HG02759 (cell line): ENCODE measurements around the gene ETS2.
"Not testable (repeated sequence)": the region's sequence is repeated elsewhere in the genome, so short reads cannot be mapped to it uniquely, and the experiment has no call there.

Source experiments
- ATAC-seq: cut with Tn5 transposase; IDR thresholded peaks from one replicate; pipeline ENCODE4 v1.9.1; 2021; ENCODE audit warnings: mild to moderate bottlenecking, moderate library complexity; ENCODE audit not compliant: unreplicated experiment

Gene ETS2

DNA sequence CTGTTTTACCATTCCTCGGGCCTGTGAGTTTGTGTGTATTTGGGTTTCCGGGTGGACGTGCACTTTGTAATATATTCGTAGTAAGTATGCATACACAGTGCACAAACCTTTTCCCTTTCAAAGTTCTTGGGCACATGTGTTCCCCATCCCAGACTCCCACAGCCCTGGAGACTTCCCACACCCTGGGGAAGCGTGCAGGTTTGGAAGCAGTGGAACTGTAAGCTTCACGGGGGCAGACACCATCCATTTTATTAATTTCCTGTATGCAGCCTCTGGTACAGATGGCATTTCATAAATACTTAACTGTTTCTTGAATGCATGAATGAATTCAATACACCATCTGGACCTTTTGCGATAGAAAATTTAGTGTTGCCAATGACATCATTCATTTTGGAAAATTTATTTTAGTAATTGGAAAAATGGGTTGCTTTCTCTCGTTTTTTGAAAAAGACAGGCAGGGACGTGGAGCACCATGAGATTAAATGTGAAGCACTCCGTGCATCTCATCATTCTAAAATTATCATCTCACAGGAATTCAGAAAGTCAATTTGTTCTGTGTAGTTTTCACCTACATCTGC, 10.8 kb downstream of the ETS2 start:
- no peak for ATAC-seq

DNA sequence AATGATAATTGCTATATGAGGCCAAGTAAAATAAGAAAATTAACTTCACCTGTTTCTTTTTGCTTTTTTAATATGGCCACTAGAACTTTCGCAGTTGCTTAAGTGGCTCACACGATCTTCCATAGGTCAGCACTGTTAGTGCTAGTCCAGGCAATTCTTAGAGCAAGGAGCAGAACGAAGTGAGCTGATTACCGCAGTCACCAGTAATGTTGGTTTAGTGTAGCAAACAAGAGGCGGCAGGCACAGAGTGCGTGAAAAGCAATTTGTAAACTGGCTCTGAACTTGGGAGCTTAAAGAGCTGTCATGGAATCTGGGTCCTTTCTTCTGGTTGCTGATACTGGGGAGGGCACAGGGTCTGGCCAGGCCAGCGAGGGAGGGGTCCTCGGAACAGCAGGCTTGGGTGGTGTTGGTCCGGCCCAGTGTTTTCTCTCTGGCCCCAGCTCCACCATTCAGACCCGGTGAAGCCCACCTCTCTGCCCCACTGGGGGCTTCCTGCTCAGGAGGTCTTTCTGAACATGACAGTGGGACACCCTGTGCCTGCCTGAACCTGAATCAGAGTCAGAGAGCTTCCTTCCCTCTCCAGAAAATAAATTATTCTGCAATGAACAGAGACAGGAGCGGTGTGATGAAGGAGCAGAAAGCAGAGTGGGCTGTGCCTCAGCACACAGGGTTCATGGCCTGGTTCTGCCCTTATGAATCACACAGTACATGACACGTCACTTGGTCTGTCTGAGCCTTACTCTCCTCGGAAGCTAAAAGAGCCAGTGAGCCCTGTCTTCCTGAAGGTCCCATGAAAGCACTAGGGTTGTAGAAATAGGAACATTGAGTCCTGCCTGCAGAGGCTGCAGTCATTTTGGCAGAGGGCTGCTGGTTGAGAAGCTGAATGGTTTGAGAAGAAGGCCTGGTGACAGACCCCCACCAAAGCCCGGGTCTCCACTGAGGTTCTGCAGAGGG, 11.9 kb downstream of the ETS2 start:
- no peak for ATAC-seq

DNA sequence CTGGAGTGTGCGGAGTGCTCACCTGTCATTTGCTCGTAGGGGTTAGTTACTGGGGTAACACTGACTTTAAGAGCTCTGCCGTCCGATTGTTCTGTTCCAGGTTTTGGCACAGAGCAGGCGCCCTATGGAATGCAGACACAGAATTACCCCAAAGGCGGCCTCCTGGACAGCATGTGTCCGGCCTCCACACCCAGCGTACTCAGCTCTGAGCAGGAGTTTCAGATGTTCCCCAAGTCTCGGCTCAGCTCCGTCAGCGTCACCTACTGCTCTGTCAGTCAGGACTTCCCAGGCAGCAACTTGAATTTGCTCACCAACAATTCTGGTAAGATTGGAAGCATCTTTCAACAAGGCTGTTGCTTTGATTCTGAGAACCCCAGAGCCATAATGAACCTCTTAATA, 12.6 kb downstream of the ETS2 start:
- no peak for ATAC-seq

DNA sequence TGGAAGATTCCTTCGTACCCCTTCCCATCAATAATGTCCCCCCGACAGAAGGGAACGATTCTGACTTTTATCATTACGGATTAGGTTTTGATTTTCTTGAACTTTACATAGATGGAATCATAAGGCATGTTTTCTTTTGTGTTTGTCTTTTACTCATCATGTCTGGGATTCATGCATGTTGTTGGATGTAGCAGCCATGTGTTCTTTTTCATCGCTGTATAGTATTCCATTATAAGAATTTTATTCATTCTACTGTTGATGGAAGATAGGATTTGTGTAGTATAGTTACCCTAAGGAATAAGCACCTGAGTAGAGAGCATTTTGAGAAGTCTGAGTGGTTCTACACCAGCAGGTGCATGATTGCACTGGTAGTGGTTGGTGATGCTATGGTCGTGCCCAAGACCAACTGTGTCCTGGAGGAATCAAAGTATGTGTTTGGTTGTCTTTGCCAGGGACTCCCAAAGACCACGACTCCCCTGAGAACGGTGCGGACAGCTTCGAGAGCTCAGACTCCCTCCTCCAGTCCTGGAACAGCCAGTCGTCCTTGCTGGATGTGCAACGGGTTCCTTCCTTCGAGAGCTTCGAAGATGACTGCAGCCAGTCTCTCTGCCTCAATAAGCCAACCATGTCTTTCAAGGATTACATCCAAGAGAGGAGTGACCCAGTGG, 13.5 kb downstream of the ETS2 start:
- no peak for ATAC-seq

DNA sequence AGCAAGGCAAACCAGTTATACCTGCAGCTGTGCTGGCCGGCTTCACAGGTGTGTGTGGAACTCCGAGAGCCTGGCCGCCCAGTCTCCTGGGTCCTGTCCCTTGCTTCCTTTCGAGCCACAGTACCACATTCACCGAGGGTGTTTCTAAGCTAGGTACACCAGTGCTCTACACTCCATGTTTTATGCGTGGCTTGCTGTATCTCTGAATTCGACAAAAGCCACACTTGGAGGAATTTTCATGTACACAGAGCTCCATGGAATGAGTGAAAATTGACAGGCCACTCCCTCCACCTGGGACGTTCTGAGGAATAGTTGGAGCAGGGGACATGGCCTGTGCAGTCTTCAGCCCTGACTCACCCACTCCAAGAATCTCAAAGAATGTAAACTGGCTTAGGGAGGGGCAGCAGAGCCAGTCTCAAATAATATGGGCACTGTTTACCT, 14.0 kb downstream of the ETS2 start:
- ATAC-seq: no peak

DNA sequence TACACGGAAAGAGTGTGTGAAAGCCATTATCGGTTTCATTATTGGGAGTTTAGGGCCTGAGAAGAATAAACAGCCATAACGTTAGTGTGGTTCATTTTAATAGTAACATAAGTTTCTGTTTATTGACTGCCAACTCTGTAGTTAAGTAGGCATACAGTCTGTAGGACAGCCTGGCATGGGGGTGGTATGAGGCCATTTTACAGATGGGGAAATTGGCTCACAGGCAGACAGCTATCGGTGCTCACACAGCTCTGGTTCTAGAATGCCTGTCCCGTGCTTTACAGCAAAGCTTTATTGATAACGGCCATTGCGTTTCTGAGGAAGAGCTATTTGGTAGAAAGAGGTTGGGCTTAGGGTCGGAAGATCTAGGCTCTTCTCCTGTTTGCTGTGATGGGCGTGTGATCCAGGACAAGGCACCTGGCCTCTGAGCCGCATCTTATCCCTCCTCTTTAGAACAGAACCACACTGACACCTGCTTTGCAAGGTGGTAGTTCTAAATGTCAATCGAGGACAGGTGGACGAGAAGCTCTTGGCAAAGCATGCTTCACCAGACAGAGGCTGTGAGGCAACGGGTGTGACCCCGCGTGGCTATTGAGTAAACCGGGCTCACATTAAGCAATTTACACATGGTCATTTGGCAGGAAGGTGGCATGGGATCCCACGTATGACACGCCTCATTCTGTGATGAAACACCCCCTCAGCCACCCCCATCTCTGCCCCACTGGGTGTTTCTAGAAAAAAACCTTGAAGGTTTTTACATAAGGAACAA, 14.9 kb downstream of the ETS2 start:
- ATAC-seq: no peak

DNA sequence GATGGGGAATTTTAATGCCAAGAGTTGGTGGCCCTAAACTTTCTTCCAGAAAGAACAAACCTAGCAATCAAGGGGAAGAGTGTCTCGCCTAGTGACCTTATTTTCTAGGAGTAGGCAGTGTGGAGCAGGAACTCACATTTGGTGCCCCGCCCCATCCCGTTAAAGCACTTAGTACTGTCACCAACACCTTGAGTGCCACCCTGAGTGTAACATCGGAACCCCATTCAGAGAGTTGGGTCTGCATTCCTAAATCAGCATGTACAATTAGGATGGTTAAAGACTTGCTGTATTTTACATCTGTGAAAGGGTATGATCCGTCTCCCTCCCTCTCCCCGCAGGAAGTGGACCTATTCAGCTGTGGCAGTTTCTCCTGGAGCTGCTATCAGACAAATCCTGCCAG, 15.5 kb downstream of the ETS2 start:
- no peak for ATAC-seq

DNA sequence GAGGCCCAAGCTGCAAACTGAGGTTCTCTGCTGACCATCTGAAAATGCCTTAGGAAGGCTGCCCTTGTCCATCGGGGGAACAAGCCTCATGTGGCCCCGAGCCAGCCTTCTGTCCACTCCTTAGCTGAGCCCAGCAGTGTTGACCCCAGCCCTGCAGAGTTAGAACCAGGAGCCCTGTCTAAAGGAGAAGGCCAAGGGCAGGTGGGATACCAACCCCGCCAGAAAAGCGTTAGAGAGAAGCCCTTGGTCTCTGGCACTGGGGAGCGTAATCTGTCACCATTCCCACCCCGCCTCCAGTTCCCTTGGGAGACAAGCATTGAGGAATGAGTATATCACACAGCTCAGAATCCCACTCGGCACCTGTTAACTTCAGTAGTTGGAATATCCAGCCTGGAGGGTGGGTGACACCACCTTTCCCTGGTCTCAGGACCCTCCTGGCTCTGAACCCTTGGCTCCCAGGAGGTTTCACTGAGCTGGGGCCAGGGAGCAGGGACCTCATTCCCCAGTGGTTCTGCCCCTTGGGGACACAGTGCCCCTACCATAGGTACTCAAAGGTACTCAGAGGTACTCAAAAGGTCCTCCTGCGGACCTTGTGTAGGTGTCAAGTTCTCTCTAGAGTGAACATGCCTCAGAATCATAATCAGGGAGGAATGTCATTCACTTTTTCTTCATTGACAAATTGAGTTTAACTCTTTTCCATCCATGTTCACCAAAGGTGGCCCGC, 16.4 kb downstream of the ETS2 start:
- no peak for ATAC-seq

DNA sequence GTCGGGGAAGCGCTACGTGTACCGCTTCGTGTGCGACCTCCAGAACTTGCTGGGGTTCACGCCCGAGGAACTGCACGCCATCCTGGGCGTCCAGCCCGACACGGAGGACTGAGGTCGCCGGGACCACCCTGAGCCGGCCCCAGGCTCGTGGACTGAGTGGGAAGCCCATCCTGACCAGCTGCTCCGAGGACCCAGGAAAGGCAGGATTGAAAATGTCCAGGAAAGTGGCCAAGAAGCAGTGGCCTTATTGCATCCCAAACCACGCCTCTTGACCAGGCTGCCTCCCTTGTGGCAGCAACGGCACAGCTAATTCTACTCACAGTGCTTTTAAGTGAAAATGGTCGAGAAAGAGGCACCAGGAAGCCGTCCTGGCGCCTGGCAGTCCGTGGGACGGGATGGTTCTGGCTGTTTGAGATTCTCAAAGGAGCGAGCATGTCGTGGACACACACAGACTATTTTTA, 17.1 kb downstream of the ETS2 start:
- ATAC-seq: no peak

DNA sequence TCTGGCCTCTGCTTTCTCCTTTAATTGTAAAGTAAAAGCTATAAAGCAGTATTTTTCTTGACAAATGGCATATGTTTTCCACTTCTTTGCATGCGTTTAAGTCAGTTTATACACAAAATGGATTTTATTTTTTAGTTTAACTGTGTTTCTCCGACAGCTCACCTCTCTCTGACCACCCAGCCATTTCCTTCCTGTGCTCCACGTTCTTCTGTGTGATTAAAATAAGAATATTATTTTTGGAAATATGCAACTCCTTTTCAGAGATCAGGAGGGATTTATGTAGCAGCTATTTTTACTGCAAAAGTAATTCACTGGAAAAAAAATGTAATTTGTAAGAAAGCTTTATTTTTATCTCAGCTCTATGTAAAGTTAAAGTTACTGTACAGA, 18.0 kb downstream of the ETS2 start:
- ATAC-seq: no peak

DNA sequence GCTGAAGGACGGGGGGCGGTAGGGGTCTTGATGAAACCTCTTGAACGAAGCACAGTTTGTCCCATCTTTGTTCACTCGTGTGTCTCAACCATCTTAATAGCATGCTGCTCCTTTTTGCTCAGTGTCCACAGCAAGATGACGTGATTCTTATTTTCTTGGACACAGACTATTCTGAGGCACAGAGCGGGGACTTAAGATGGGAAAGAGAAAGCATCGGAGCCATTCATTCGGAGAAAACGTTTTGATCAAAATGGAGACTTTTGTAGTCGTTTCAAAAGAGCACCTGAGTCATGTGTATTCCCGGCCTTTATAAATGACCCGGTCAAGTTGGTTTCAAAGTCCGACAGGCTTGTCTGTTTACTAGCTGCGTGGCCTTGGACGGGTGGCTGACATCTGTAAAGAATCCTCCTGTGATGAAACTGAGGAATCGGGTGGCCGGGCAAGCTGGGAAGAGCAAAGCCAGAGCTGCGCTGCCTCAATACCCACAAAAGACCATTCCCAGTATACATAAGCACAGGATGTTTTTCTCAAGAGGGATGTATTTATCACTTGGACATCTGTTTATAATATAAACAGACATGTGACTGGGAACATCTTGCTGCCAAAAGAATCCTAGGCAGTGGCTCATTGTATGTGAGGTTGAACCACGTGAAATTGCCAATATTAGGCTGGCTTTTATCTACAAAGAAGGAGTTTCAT, 18.5 kb downstream of the ETS2 start:
- ATAC-seq: no peak

DNA sequence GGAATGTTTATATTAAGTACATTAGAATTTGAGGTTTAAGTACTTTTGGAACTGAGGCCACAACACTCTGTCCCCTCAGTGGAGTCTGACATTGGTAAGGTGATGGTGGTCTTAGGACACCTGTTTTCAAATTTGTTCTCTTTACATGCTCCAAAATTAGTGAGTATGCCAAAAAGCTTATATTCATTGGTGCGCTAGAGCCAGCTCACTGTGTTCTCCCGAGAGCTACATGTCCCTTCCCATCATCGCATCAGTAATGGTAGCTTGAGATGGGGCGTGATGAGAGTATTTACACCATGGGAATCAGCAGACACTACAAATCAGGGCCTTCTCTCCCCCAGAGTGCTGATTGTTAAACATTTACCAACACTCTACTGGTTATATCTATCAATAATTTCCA, 19.5 kb downstream of the ETS2 start:
- ATAC-seq: no peak

DNA sequence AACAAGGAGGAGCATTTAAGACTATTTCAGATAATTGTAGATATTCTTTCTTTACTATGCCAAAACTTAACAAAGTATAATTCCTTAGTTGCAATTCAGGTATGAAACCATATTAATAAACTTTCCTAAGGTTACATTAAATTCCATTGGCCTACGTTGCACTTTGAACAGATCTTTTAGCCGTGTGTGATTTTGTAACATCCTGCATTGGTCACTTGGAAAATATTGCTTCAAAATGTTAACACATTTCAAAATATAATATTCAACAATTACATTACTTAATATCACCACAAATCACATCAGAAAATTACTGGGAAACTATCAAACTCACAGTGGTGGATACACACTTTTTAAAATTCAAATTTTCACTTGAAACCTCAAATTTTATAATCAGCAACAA, 20.2 kb downstream of the ETS2 start:
- ATAC-seq: no peak

DNA sequence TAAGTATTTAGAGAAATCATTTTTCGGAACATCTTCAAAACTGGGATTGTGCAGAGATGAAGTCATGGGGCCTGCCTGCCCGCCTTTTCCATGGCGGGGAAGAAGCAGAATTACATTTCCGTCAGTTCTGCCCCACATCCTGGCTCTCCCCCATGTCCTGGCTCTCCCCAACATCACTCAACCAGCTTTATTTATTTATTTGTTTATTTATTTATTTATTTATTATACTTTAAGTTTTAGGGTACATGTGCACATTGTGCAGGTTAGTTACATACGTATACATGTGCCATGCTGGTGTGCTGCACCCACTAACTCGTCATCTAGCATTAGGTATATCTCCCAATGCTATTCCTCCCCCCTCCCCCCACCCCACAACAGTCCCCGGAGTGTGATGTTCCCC, 22.4 kb downstream of the ETS2 start:
- not testable (repeated sequence) for ATAC-seq

DNA sequence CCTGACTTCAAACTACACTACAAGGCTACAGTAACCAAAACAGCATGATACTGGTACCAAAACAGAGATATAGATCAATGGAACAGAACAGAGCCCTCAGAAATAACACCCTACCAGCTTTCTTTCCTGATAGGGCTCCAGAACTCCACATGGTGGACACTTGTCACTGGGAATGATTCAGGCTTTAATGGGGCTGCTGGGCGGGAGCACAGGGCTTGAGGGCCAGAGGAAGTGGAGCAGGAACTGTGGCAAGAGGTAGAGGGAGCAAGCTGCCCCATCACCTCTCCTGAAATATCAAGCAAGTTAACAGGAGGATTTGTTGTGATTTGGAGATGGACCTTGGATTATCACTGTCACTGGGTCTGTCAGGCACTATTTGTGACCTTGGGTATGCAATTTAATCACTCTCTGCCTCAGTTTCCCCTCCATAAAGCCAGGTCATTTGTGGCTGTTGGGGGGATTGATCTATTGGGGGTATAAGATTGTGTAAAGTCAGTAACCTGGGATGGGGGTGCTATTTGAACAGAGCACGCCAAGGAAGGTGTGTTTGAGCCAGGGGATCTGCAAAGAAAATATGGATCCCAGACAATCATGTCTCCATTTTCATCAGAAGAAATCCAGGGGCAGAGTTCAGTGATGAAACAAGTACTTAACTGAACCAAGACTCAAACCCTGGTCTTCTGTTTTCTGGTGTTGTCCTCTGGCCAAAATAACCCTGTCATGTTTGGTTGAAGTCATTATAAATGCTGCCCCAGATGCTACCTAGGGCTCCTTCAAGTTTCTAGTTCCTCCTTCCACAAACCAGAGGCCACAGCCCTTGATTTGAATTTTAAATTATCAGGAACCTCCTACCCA, 25.2 kb downstream of the ETS2 start:
- peak; percentile 90 for ATAC-seq

DNA sequence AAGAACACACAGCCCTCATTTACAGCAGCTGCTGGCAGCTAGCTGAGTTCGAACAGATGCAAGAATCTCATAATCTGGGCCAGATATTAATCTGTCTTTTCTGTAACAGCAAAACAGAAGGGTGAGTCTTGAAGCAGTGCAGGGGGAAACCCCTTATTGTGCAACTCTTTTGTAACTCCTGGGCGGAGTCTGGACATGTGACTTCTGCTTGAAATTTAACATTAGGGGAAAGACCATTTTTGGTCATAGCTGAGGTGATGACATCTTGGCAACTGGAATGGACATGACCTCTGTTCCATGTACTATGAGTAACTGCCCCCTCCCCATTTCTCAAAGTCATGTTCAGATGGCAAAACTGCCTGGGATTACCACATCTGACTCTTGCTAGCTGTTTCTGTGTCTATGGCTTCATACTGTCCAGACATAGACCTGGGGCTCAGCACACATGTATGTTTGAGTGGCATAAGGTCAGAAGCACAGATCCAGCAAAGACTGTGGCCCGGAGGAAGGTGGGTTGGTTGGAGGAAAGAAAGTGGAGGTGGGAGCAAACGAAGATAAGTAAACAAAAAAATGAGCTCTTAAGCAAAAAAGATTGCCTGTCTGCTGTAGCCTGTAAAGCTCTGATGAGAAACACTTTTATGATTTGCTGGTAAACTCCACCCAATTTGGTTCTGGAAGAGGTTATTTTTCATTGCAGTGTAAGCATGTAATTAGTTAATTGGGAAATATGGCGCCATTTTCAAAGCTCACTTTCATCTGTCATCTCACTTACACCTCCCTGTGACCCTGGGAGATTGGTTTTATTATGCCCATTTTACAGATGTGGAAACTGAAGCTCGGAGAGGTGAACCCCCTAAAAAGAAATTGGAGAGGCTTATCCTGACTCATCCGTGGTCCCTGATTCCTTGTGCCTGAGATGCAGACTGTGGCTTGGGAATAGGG, 26.1 kb downstream of the ETS2 start:
- ATAC-seq: peak; percentile 85

DNA sequence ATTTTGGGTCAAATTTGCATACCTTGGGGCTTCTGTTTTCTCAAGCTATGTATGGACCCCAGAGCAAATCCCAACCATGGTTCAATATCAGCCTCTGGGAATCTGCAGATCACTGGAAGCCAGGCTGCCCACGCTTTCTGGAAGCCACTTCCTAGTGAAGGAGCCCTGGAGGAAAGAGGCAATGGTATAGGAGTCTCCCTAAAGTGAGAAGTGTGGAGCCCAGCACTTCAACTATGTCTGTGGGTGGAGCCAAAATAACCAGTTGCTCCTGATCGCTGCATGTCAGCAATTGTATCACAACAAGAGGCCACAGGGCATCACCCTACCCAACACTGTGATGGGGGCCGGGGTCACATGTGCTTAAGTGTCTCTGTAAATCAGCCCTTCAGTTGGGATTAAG, 26.9 kb downstream of the ETS2 start:
- no peak for ATAC-seq

DNA sequence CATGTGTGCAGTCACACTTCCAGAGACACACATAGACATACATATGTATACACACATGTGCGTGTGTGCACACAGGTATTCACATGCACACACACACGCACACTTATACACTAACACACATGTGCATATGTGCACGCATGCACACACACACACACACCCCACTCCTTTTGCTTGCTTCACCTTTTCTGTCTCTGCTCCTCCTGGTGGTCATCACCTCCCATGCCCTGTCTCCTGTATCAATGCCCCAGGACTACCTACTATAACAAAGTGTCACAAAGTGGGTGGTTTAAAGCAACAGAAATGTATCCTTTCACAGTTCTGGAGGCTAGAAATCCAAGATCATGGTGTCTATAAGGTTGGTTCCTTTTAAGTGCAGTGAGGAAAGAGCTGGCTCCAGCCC, 27.4 kb downstream of the ETS2 start:
- no peak for ATAC-seq
